HepG2 (cell line): Measurements from ENCODE around the gene DEPDC5.

Experiments used
- FOSL1 ChIP-seq: sonication (generic); formaldehyde crosslinking; IDR thresholded peaks from 2 replicates; pipeline ENCODE4 v1.9.0; 2021; ENCODE audit warnings: missing genetic modification reagents, borderline replicate concordance
- MLLT10 ChIP-seq: sonication (generic); formaldehyde crosslinking; IDR thresholded peaks from 2 replicates; pipeline ENCODE4 v1.4.0; 2020; ENCODE audit warnings: missing genetic modification reagents
- NR1H2 ChIP-seq: sonication (generic); formaldehyde crosslinking; IDR thresholded peaks from 2 replicates; pipeline ENCODE4 v1.8.1; 2022; ENCODE audit warnings: low read depth, missing genetic modification reagents, borderline replicate concordance
- TCF7L2 ChIP-seq: IDR thresholded peaks from 2 replicates; pipeline ENCODE4 v1.6.1; 2011; ENCODE audit warnings: mild to moderate bottlenecking, low read depth, low read length, moderate library complexity
- ZNF138 ChIP-seq: sonication (generic); formaldehyde crosslinking; IDR thresholded peaks from 2 replicates; pipeline ENCODE4 v1.5.0; 2020; ENCODE audit warnings: mild to moderate bottlenecking, low read depth, missing genetic modification reagents
- TF ChIP-seq, protein P1 (sequence below): sonication (generic); formaldehyde crosslinking; IDR thresholded peaks from 2 replicates; pipeline ENCODE4 v1.5.0; 2020; ENCODE audit warnings: mild to moderate bottlenecking, missing genetic modification reagents, moderate library complexity
- TF ChIP-seq, protein P2 (sequence below): sonication (generic); formaldehyde crosslinking; IDR thresholded peaks from 2 replicates; pipeline ENCODE4 v1.4.0; 2020; ENCODE audit warnings: missing genetic modification reagents

DNA sequence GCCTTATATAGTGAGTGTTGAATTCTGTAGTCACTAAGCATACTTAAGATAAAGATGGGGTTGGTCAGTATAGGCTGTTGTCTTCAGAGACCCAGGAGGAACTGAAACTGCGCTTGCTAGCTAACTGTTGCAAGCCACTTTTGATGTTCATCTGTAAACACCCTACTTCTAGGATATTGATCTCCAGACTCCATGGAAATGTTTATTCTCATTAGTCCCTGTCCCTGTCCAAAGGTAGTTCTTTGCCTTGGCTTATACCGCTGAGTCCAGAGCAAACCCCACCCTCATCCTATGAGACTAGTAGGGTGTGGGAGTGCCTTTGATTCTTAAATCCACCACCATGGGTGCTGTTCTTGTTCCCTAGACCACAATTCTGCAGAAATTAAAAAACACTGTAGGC is 36.4 kb downstream of the DEPDC5 start:
- TF ChIP-seq FOSL1 = no peak
- TF ChIP-seq TCF7L2 = no peak
- TF ChIP-seq NR1H2 (CRISPR knock-in tag) = no peak
- TF ChIP-seq MLLT10 (CRISPR knock-in tag) = no peak
- TF ChIP-seq, protein P1, sequence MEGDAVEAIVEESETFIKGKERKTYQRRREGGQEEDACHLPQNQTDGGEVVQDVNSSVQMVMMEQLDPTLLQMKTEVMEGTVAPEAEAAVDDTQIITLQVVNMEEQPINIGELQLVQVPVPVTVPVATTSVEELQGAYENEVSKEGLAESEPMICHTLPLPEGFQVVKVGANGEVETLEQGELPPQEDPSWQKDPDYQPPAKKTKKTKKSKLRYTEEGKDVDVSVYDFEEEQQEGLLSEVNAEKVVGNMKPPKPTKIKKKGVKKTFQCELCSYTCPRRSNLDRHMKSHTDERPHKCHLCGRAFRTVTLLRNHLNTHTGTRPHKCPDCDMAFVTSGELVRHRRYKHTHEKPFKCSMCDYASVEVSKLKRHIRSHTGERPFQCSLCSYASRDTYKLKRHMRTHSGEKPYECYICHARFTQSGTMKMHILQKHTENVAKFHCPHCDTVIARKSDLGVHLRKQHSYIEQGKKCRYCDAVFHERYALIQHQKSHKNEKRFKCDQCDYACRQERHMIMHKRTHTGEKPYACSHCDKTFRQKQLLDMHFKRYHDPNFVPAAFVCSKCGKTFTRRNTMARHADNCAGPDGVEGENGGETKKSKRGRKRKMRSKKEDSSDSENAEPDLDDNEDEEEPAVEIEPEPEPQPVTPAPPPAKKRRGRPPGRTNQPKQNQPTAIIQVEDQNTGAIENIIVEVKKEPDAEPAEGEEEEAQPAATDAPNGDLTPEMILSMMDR (CRISPR knock-in tag) = no peak
- TF ChIP-seq, protein P2, sequence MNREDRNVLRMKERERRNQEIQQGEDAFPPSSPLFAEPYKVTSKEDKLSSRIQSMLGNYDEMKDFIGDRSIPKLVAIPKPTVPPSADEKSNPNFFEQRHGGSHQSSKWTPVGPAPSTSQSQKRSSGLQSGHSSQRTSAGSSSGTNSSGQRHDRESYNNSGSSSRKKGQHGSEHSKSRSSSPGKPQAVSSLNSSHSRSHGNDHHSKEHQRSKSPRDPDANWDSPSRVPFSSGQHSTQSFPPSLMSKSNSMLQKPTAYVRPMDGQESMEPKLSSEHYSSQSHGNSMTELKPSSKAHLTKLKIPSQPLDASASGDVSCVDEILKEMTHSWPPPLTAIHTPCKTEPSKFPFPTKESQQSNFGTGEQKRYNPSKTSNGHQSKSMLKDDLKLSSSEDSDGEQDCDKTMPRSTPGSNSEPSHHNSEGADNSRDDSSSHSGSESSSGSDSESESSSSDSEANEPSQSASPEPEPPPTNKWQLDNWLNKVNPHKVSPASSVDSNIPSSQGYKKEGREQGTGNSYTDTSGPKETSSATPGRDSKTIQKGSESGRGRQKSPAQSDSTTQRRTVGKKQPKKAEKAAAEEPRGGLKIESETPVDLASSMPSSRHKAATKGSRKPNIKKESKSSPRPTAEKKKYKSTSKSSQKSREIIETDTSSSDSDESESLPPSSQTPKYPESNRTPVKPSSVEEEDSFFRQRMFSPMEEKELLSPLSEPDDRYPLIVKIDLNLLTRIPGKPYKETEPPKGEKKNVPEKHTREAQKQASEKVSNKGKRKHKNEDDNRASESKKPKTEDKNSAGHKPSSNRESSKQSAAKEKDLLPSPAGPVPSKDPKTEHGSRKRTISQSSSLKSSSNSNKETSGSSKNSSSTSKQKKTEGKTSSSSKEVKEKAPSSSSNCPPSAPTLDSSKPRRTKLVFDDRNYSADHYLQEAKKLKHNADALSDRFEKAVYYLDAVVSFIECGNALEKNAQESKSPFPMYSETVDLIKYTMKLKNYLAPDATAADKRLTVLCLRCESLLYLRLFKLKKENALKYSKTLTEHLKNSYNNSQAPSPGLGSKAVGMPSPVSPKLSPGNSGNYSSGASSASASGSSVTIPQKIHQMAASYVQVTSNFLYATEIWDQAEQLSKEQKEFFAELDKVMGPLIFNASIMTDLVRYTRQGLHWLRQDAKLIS = no peak
- TF ChIP-seq ZNF138 = no peak
